ENCODE results near the gene TARBP1.

The TARBP1 gene

DNA sequence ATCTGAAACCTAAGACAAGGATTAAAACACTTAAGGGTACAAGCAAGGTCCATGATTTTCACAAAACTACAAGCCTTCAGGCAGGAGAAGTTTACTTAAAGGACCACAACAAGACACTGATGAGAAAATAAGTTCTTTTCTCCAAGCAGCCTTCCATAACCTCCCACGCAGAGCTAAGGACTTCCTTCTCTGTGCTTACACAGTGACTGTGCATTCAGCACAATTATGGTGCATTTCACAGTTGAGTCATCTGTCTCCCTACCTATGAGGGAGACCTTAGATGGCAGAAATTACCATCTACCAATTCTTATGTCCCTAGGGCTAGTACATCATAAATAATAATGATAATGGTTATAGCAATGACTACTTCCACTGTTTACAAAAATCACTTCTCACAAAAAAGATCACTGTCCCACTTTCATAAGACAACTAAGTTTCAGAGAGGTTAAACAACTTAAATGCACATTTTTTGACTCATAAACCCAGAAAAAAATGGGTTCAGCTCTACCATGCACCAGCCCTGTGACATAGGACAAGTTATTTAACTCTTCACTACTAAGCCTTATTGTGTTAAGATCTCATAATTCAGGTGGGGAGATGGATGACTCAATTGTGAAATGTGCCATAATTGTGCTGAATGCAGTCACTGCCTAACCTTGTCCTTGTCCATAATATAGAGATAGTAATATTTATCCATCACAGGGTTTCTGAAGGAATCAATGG lies 45.3 kb downstream of the TARBP1 start:
- DNase-seq (ENCODE audit: low read depth, low spot score): no peak
- Histone ChIP-seq H3K9me3 (ENCODE audit: insufficient read depth, low read length) (no peaks in the 10 kb centered on the region), H3K9ac (ENCODE audit: insufficient read length, low read depth) (no peak overlapping the region), H3K4me3 (ENCODE audit: insufficient read length, low read depth) (no peak overlapping the region), H3K36me3 (ENCODE audit: insufficient read depth, insufficient read length, low read length) (peaks cover 33% of the 10 kb centered on the region), H3K4me1 (ENCODE audit: insufficient read depth, insufficient read length) (no peaks in the 10 kb centered on the region), H3K27me3 (ENCODE audit: insufficient read depth, insufficient read length) (no peaks in the 10 kb centered on the region)
- TF ChIP-seq SUZ12 (IDR thresholded peaks at IDR 0.05; ENCODE audit: extremely low read depth, insufficient read depth, insufficient read length): no peak
- TF ChIP-seq YY1 (IDR thresholded peaks at IDR 0.05; ENCODE audit: insufficient read depth, insufficient read length): no peak
- no peak for TF ChIP-seq ZNF274 (IDR thresholded peaks at IDR 0.05; ENCODE audit: low read depth, low read length)

DNA sequence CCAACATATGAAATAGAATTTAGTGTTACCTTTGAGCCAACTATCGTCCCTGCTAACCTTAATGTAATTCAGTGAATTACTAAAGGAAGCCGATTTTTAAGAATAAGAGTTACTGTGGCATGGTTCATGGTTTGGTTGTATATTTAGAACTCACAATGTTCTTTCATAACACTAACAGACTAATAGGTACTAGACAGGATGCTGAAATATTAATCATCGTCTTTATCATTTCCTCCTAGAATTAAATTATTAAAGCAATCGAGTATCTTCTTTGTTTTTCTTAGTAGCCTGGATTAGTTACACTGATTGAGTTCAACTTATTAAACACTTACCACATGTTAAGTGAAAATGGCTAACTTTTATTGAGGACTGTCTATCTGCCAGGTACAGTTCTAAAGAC lies 47.7 kb downstream of the TARBP1 start:
- Histone ChIP-seq H3K4me3 (ENCODE audit: insufficient read length, low read depth) (no peak overlapping the region), H3K36me3 (ENCODE audit: insufficient read depth, insufficient read length, low read length) (peaks cover 34% of the 10 kb centered on the region), H3K27me3 (ENCODE audit: insufficient read depth, insufficient read length) (no peaks in the 10 kb centered on the region), H3K9ac (ENCODE audit: insufficient read length, low read depth) (no peak overlapping the region), H3K4me1 (ENCODE audit: insufficient read depth, insufficient read length) (no peaks in the 10 kb centered on the region), H3K9me3 (ENCODE audit: insufficient read depth, low read length) (no peaks in the 10 kb centered on the region)
- no peak for DNase-seq (ENCODE audit: low read depth, low spot score)
- TF ChIP-seq YY1 (IDR thresholded peaks at IDR 0.05; ENCODE audit: insufficient read depth, insufficient read length) (no peak), SUZ12 (IDR thresholded peaks at IDR 0.05; ENCODE audit: extremely low read depth, insufficient read depth, insufficient read length) (no peak), ZNF274 (IDR thresholded peaks at IDR 0.05; ENCODE audit: low read depth, low read length) (no peak)

DNA sequence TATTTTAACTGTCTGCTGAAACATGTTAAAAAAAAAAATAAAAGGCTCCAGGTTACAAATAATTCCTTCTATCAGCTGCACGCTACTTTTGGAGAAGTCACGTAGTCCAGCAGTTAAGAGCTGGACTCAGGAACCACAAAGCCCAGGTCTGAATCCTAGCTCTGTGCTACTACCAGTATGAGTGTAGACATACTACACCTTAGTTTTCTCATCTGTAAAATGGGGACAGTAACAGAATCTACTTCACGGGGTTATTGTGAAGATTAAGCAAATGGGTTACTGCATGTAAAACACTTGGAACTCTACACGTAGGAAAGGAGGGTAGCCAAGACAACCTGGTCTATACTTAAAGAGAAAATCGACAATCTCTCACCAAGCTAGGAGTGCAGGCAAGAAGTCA lies 48.3 kb downstream of the TARBP1 start:
- TF ChIP-seq YY1 (IDR thresholded peaks at IDR 0.05; ENCODE audit: insufficient read depth, insufficient read length) (no peak), SUZ12 (IDR thresholded peaks at IDR 0.05; ENCODE audit: extremely low read depth, insufficient read depth, insufficient read length) (no peak), ZNF274 (IDR thresholded peaks at IDR 0.05; ENCODE audit: low read depth, low read length) (no peak)
- Histone ChIP-seq H3K27me3 (ENCODE audit: insufficient read depth, insufficient read length) (no peaks in the 10 kb centered on the region), H3K4me3 (ENCODE audit: insufficient read length, low read depth) (no peak overlapping the region), H3K4me1 (ENCODE audit: insufficient read depth, insufficient read length) (no peaks in the 10 kb centered on the region), H3K36me3 (ENCODE audit: insufficient read depth, insufficient read length, low read length) (peaks cover 37% of the 10 kb centered on the region), H3K9me3 (ENCODE audit: insufficient read depth, low read length) (no peaks in the 10 kb centered on the region), H3K9ac (ENCODE audit: insufficient read length, low read depth) (no peak overlapping the region)
- no peak for DNase-seq (ENCODE audit: low read depth, low spot score)

DNA sequence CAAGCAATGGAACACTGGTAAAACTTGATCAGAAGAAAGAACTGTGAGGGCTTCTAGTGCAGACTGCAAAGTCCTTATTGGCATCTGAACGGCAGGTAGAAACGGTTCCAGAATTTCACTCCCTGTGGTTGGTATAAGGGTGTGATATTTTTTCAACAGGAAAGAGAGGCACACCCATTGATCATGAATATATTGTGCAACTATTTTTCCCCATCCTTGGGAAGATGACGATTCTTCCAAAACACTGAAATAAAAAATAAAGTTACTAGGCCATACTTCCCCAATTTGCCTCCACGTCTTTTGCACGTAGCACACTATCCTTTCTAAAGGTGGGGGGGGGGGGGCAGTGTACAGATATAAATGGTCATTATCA lies 49.6 kb downstream of the TARBP1 start:
- no peak for TF ChIP-seq YY1 (IDR thresholded peaks at IDR 0.05; ENCODE audit: insufficient read depth, insufficient read length)
- no peak for TF ChIP-seq ZNF274 (IDR thresholded peaks at IDR 0.05; ENCODE audit: low read depth, low read length)
- no peak for TF ChIP-seq SUZ12 (IDR thresholded peaks at IDR 0.05; ENCODE audit: extremely low read depth, insufficient read depth, insufficient read length)
- no peaks in the 10 kb centered on the region for H3K4me1 ChIP-seq (ENCODE audit: insufficient read depth, insufficient read length)

DNA sequence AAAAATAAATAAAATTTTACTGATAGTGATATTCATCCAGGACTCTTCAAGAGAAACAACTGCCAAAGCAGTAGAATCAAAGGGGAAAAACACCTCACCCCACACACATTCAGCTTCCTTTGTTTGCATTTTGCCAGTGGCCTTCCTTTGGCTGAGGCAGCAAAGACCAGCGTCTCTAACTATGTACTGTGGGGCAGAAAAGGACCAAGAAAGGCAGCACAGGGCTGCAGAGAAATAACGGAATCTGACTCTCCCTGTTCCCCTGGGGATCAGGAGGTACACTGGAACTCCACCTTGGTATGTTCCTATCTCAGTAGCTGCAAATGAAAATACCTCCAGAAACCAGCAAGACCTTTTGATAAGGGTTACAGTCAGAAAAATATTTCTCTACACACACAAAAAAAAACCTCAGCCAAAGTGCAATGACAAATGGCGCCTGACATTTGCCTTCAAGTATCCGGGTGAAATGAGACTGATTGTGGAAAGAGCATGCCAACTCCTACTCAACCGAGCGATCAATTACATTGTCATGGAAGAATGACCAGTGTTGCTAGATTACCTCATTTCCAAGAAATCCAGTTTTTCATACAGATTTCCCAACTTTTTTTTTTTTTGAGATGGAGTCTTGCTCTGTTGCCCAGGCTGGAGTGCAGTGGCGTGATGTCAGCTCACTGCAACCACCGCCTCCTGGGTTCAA lies 50.9 kb downstream of the TARBP1 start:
- DNase-seq (ENCODE audit: low read depth, low spot score): peak; percentile 6
- Histone ChIP-seq H3K9me3 (ENCODE audit: insufficient read depth, low read length) (no peaks in the 10 kb centered on the region), H3K36me3 (ENCODE audit: insufficient read depth, insufficient read length, low read length) (peaks cover 49% of the 10 kb centered on the region), H3K27me3 (ENCODE audit: insufficient read depth, insufficient read length) (no peaks in the 10 kb centered on the region), H3K4me3 (ENCODE audit: insufficient read length, low read depth) (no peak overlapping the region), H3K9ac (ENCODE audit: insufficient read length, low read depth) (no peak overlapping the region), H3K4me1 (ENCODE audit: insufficient read depth, insufficient read length) (no peaks in the 10 kb centered on the region)
- TF ChIP-seq ZNF274 (IDR thresholded peaks at IDR 0.05; ENCODE audit: low read depth, low read length): no peak
- TF ChIP-seq YY1 (IDR thresholded peaks at IDR 0.05; ENCODE audit: insufficient read depth, insufficient read length): no peak
- no peak for TF ChIP-seq SUZ12 (IDR thresholded peaks at IDR 0.05; ENCODE audit: extremely low read depth, insufficient read depth, insufficient read length)

More for the DNA sequence above, 49.6 kb downstream of the TARBP1 start:
- peaks cover 44% of the 10 kb centered on the region for H3K36me3 ChIP-seq (ENCODE audit: insufficient read depth, insufficient read length, low read length)
- H3K9me3 ChIP-seq (ENCODE audit: insufficient read depth, low read length): no peaks in the 10 kb centered on the region
- no peak for DNase-seq (ENCODE audit: low read depth, low spot score)
- H3K4me3 ChIP-seq (ENCODE audit: insufficient read length, low read depth): no peak overlapping the region
- no peaks in the 10 kb centered on the region for H3K27me3 ChIP-seq (ENCODE audit: insufficient read depth, insufficient read length)
- no peak overlapping the region for H3K9ac ChIP-seq (ENCODE audit: insufficient read length, low read depth)

DNA sequence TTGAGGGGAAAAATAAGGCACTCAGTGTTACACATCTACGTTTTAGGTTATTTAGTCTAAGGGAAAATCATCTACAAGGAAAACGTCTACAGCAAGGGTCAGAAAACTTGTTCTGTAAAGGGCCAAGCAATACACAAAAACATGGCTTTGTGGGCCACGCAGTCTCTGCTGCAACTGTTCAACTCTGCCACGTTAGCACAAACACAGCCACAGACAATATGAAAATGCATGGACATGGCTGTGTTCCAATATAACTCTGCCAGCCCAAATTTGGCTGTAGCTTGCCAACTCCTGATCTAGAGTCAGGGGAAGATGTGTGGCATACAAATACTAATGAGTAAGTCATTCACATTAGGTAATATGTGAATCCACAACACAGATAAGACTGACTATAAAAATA lies 65.0 kb downstream of the TARBP1 start:
- no peaks in the 10 kb centered on the region for H3K27me3 ChIP-seq (ENCODE audit: insufficient read depth, insufficient read length)
- DNase-seq (ENCODE audit: low read depth, low spot score): no peak
- H3K9ac ChIP-seq (ENCODE audit: insufficient read length, low read depth): no peak overlapping the region
- H3K4me3 ChIP-seq (ENCODE audit: insufficient read length, low read depth): no peak overlapping the region
- TF ChIP-seq ZNF274 (IDR thresholded peaks at IDR 0.05; ENCODE audit: low read depth, low read length) (no peak), SUZ12 (IDR thresholded peaks at IDR 0.05; ENCODE audit: extremely low read depth, insufficient read depth, insufficient read length) (no peak), YY1 (IDR thresholded peaks at IDR 0.05; ENCODE audit: insufficient read depth, insufficient read length) (no peak)
- no peaks in the 10 kb centered on the region for H3K4me1 ChIP-seq (ENCODE audit: insufficient read depth, insufficient read length)
- H3K36me3 ChIP-seq (ENCODE audit: insufficient read depth, insufficient read length, low read length): peaks cover 57% of the 10 kb centered on the region
- H3K9me3 ChIP-seq (ENCODE audit: insufficient read depth, low read length): no peaks in the 10 kb centered on the region

DNA sequence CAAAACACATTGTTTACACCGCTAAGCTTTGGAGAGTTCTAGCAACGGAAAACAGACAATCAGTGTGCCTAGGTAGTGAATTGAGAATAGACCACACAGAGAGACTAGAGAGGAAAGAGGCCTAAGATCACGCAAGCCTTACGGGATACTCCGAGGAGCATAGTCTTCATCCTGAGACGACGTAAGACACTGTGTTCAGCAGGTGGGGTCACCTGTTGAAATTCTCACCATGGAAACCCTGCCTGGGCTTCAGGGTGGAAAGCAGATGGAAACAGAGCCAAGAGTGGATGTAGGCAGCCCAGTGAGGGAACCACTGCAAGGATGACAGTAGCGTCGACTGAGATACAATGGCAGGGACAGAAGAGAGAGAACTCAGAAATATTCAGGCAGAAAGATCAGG lies 65.5 kb downstream of the TARBP1 start:
- no peak overlapping the region for H3K9ac ChIP-seq (ENCODE audit: insufficient read length, low read depth)
- H3K9me3 ChIP-seq (ENCODE audit: insufficient read depth, low read length): no peaks in the 10 kb centered on the region
- peaks cover 59% of the 10 kb centered on the region for H3K36me3 ChIP-seq (ENCODE audit: insufficient read depth, insufficient read length, low read length)
- H3K27me3 ChIP-seq (ENCODE audit: insufficient read depth, insufficient read length): no peaks in the 10 kb centered on the region
- no peak overlapping the region for H3K4me3 ChIP-seq (ENCODE audit: insufficient read length, low read depth)
- no peak for DNase-seq (ENCODE audit: low read depth, low spot score)
- TF ChIP-seq ZNF274 (IDR thresholded peaks at IDR 0.05; ENCODE audit: low read depth, low read length): no peak
- no peak for TF ChIP-seq YY1 (IDR thresholded peaks at IDR 0.05; ENCODE audit: insufficient read depth, insufficient read length)
- no peak for TF ChIP-seq SUZ12 (IDR thresholded peaks at IDR 0.05; ENCODE audit: extremely low read depth, insufficient read depth, insufficient read length)
- H3K4me1 ChIP-seq (ENCODE audit: insufficient read depth, insufficient read length): no peaks in the 10 kb centered on the region

Measured in NT2/D1 (cell line).